Cardiac fibroblast (primary cell): ENCODE results near the gene COL13A1.

Experiments used
- DNase-seq, 2 donors: peaks; one replicate each; pipeline versions ENCODE4 v3.0.0 to v3.0.0-alpha.2; 2010; ENCODE audit warnings: low read depth in 2 of 2
- H3K4me3 ChIP-seq, 2 donors: replicated peaks in 1 of 2; 1 replicate in 1 of 2; 2 replicates in 1 of 2; pipeline ENCODE4 v1.5.1; 2011; ENCODE audit warnings: low read depth in 2 of 2, low read length in 2 of 2, mild to moderate bottlenecking in 2 of 2, moderate library complexity in 1 of 2
- TF ChIP-seq, protein P1 (sequence below): IDR thresholded peaks from one replicate; pipeline ENCODE4 v1.5.1; 2011; ENCODE audit warnings: low read depth, mild to moderate bottlenecking, low read length, inconsistent platforms

COL13A1 gene

GRCh38 chr10:69901022-69901421 is 99.3 kb downstream of the COL13A1 start:
- DNase-seq, result no peak
- TF ChIP-seq, protein P1, sequence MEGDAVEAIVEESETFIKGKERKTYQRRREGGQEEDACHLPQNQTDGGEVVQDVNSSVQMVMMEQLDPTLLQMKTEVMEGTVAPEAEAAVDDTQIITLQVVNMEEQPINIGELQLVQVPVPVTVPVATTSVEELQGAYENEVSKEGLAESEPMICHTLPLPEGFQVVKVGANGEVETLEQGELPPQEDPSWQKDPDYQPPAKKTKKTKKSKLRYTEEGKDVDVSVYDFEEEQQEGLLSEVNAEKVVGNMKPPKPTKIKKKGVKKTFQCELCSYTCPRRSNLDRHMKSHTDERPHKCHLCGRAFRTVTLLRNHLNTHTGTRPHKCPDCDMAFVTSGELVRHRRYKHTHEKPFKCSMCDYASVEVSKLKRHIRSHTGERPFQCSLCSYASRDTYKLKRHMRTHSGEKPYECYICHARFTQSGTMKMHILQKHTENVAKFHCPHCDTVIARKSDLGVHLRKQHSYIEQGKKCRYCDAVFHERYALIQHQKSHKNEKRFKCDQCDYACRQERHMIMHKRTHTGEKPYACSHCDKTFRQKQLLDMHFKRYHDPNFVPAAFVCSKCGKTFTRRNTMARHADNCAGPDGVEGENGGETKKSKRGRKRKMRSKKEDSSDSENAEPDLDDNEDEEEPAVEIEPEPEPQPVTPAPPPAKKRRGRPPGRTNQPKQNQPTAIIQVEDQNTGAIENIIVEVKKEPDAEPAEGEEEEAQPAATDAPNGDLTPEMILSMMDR, result no peak
- H3K4me3 ChIP-seq, result no peak overlapping the region

DNA sequence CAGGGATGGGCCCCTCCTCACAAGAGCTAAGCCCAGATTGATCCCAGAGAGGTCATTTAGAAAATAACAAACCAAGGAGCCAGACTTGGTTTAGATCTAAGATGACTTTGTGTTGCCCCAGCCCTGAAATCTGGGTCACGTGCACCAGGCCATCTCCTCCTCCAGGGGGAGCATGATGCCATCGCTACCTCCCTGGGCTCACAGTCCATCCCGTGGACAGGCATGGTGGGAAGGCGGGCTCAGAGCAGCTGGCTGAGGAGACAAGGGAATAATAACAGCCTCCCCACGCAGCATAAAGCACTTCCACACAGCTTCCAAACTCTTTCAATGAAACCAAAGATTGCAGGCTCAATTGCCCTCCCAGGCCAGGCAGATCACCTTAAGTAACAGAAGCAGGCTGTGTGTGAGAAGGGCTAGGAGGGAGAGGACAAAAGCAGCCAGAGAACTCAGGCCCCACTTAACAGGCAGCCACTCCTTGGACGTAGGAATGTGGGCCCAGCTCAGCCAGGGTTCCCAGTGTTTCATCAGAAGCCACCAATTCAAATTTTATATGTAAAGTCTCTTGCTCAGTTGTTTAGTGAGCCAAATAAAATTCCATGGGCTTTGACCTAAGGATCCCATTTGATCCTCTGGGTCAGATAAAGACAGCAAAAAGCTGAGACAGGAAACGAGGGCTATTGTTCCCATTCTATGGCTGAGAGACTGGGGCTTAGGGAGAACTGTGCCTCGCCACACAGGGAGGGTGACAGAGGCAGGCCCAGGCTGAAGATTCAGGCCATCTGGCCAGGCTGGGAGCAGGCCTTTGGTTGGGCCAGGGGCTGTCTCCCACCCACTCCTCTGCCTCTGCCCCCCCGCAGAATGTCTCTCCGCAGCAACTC is 100.2 kb downstream of the COL13A1 start:
- DNase-seq, result peak; percentile 54 to 65
- TF ChIP-seq, protein P1, result peak; percentile 63
- H3K4me3 ChIP-seq, result no peak overlapping the region

DNA sequence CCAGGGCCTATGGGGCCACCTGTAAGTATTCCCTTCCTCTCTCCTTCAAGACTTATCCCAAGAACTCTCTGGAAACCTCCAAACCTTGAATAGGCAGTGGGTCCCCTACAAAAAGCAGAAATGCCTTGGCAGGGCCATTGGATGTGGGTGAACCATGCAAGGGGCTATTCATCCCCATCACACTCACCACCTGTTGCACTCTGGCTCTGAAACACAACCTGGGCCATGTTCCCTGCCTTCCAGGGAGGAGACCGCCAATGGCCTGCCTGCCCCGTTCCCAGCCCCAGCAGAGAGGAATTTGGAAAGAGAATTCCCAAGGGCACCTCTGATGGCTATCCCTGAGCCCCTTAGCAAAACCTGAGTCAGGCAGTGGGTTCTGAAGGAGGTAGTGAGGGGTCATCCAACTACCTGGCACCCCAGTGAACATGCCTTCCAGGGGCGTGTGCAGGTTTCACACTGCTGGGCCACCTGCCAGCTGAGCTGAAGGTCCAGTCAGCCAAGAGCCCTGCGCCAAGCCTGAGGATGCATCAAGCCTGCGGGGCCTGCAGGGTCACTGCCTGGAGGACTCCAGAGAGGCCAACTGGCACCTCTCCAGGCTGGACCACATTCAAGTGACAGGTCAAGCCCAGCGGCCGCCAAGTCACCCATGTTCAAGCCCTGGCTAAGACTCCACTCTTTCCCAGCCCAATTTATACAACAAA is 101.3 kb downstream of the COL13A1 start:
- TF ChIP-seq, protein P1, result no peak
- peak in 1 of 2 donors; percentile 11 for DNase-seq
- no peak overlapping the region for H3K4me3 ChIP-seq

DNA sequence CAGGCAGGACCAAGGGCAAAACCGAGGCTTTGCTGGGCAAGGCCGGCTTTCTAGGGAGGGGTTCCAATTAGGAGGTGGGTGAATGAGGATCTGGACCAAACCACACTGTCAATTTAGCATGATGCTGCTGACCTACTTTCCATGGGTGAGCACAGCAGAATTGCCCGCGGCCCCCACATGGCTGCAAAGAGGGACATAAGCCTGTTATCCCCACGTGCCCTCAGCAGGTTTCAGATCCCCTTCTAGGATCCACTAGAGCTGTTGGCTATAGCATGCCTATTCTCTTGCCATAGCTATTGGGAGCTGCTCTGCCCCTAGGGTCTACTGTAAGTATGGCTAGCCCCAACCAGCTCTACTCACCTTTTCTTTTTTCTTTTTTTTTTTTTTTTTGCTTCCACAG is 102.8 kb downstream of the COL13A1 start:
- DNase-seq, result no peak
- TF ChIP-seq, protein P1, result no peak
- no peak overlapping the region for H3K4me3 ChIP-seq

GRCh38 chr10:69906425-69906824 is 104.7 kb downstream of the COL13A1 start:
- no peak overlapping the region for H3K4me3 ChIP-seq
- DNase-seq, result no peak
- TF ChIP-seq, protein P1, result no peak

DNA sequence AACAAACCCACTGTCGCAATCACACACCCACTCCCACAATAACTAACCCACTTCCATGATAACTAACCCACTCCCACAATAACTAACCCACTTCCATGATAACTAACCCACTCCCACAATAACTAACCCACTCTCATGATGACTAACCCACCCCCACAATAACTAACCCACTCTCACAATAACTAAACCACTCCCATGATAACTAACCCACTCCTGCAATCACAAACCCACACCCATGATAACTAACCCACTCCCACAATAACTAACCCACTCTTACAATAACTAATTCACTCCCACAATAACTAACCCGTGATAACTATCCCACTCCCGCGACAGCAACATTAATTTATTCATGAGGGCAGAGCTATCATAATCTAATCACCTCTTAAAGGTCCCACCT is 105.8 kb downstream of the COL13A1 start:
- no peak for DNase-seq
- no peak overlapping the region for H3K4me3 ChIP-seq
- TF ChIP-seq, protein P1, result no peak
